Panc1 (cell line): ENCODE data around the gene LRBA. TPM values are rescaled to one million over a fixed set of nuclear protein-coding genes. Genes with fewer than 3 reads are reported as not detected.
"Not testable (repeated sequence)": the region's sequence is repeated elsewhere in the genome, so short reads cannot be mapped to it uniquely, and the experiment has no call there.

Experiments used
- ATAC-seq: fragments of 200-7000 bp; cut with Tn5 transposase; 2 replicates; pipeline ENCODE4 v1.9.1; 2020; ENCODE audit warnings: mild to moderate bottlenecking, moderate library complexity
- BruUV-seq: library from RNA; stranded (reverse); fragments of 400-500 nt; replicated peaks from 2 replicates; lab custom pipeline; 2021; lab: Mats Ljungman, UMichigan
- CTCF ChIA-PET: fragments of 300-600 bp; sonication (Branson Sonifier 250); formaldehyde crosslinking; loops from one replicate; lab custom pipeline; 2022; ENCODE audit warnings: antibody characterized with exemption; lab: Charles Lee
- POLR2A ChIA-PET: fragments of 300-600 bp; sonication (Branson Sonifier 250); formaldehyde crosslinking; loops from one replicate; lab custom pipeline; 2022; ENCODE audit warnings: antibody characterized with exemption; lab: Charles Lee
- DNase-seq: peaks from one replicate; pipeline ENCODE4 v3.0.0-alpha.2; 2010; ENCODE audit warnings: low read depth, low spot score
- H3K27ac ChIP-seq: 2 replicates; pipeline ENCODE4 v1.5.1; 2011; ENCODE audit warnings: mild to moderate bottlenecking, low read length, inconsistent platforms
- H3K27me3 ChIP-seq: fragments of 200-500 bp; sonication (Bioruptor generic); 2 replicates; pipeline ENCODE4 v1.6.0; 2014; ENCODE audit warnings: low read length, inconsistent platforms; ENCODE audit not compliant: control insufficient read depth, insufficient read depth
- H3K36me3 ChIP-seq: fragments of 200-500 bp; sonication (Bioruptor generic); 2 replicates; pipeline ENCODE4 v1.5.1; 2014; ENCODE audit warnings: inconsistent platforms, mild to moderate bottlenecking, low read length, moderate library complexity; ENCODE audit not compliant: control insufficient read depth, insufficient read depth
- H3K4me1 ChIP-seq: 2 replicates; pipeline ENCODE4 v1.5.1; 2011; ENCODE audit warnings: inconsistent platforms, mild to moderate bottlenecking, low read length, moderate library complexity; ENCODE audit not compliant: control insufficient read depth, insufficient read depth
- H3K4me3 ChIP-seq, 2 experiments: 2 replicates each; pipeline ENCODE4 v1.5.1; 2011 to 2012; ENCODE audit warnings: low read depth in 2 of 2, low read length in 2 of 2, mild to moderate bottlenecking in 2 of 2, inconsistent platforms in 1 of 2, moderate library complexity in 1 of 2
- H3K9me3 ChIP-seq: fragments of 200-500 bp; sonication (Bioruptor generic); 2 replicates; pipeline ENCODE4 v1.5.1; 2014; ENCODE audit warnings: low read depth, mild to moderate bottlenecking, inconsistent platforms, low read length, moderate library complexity; ENCODE audit not compliant: control insufficient read depth, insufficient read depth
- POLR2AphosphoS5 ChIP-seq: IDR thresholded peaks from 2 replicates; pipeline ENCODE4 v1.6.1; 2012; ENCODE audit warnings: mild to moderate bottlenecking, low read depth, low read length, moderate library complexity
- SIN3A ChIP-seq: IDR thresholded peaks from 2 replicates; pipeline ENCODE4 v1.6.1; 2012; ENCODE audit warnings: low read depth, mild to moderate bottlenecking, low read length, moderate library complexity, borderline replicate concordance; ENCODE audit not compliant: insufficient read depth
- TCF7L2 ChIP-seq: IDR thresholded peaks from 2 replicates; pipeline ENCODE4 v1.6.1; 2011; ENCODE audit warnings: mild to moderate bottlenecking, low read depth, low read length, inconsistent platforms
- in situ Hi-C: cut with HindIII; loops from 2 replicates; pipeline ENCODE4 v1.10.0; 2016; ENCODE audit warnings: low sequenced_read_pairs, low pct_unique_long_range_greater_than_20kb
- intact Hi-C: fragments of 100-400 bp; cut with micrococcal nuclease; formaldehyde crosslinking; loops from one replicate; pipeline ENCODE4 v1.10.0; 2022; ENCODE audit not compliant: unreplicated experiment
- total RNA-seq: library from RNA; stranded (reverse); gene quantifications from one replicate; pipeline ENCODE4 v1.2.1, GENCODE V29; 2021; ENCODE audit not compliant: unreplicated experiment
- TF ChIP-seq, protein P1 (sequence below), 2 experiments: IDR thresholded peaks; 2 replicates each; pipeline ENCODE4 v1.6.1; 2011 to 2012; ENCODE audit warnings: low read depth in 2 of 2, control low read depth in 1 of 2, low read length in 1 of 2, mild to moderate bottlenecking in 1 of 2, moderate library complexity in 1 of 2; ENCODE audit not compliant: insufficient read depth in 1 of 2
- TF ChIP-seq, protein P2 (sequence below): fragments of 450-650 bp; IDR thresholded peaks from 2 replicates; pipeline ENCODE4 v1.5.1; 2017; ENCODE audit warnings: mild to moderate bottlenecking

LRBA gene
- total RNA-seq, 1 experiment from 2014 or later: 26.4 TPM

DNA sequence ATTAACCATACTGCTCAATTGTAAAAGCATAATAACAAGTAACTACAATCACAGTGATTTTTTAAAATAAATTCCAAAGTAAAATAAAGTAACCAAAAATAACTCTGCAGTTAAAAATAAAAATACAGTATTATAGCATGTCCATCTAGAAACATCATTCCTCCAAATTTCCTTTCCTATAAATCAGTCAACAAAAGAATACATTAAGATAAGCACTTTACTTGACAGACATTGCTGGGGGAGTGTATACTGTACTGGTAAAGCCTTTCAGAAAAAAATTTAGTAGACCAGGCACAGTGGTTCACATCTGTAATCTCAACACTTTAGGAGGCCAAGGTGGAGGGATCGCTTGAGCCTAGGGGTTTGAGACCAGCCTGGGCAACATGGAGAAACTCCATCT, 91.1 kb downstream of the LRBA start:
- Histone ChIP-seq H3K4me1 (no peaks in the 10 kb centered on the region), H3K27ac (no peak overlapping the region), H3K36me3 (no peaks in the 10 kb centered on the region), H3K4me3 (no peak overlapping the region), H3K9me3 (no peaks in the 10 kb centered on the region), H3K27me3 (no peaks in the 10 kb centered on the region)
- ChIA-PET POLR2A (no interaction called here), CTCF (no interaction called here)
- DNase-seq (no peak), ATAC-seq (no peak)
- intact Hi-C loops: no loop called here
- in situ Hi-C loops: no loop called here
- TF ChIP-seq SIN3A (no peak), TCF7L2 (no peak), POLR2AphosphoS5 (no peak)
- TF ChIP-seq, protein P1, sequence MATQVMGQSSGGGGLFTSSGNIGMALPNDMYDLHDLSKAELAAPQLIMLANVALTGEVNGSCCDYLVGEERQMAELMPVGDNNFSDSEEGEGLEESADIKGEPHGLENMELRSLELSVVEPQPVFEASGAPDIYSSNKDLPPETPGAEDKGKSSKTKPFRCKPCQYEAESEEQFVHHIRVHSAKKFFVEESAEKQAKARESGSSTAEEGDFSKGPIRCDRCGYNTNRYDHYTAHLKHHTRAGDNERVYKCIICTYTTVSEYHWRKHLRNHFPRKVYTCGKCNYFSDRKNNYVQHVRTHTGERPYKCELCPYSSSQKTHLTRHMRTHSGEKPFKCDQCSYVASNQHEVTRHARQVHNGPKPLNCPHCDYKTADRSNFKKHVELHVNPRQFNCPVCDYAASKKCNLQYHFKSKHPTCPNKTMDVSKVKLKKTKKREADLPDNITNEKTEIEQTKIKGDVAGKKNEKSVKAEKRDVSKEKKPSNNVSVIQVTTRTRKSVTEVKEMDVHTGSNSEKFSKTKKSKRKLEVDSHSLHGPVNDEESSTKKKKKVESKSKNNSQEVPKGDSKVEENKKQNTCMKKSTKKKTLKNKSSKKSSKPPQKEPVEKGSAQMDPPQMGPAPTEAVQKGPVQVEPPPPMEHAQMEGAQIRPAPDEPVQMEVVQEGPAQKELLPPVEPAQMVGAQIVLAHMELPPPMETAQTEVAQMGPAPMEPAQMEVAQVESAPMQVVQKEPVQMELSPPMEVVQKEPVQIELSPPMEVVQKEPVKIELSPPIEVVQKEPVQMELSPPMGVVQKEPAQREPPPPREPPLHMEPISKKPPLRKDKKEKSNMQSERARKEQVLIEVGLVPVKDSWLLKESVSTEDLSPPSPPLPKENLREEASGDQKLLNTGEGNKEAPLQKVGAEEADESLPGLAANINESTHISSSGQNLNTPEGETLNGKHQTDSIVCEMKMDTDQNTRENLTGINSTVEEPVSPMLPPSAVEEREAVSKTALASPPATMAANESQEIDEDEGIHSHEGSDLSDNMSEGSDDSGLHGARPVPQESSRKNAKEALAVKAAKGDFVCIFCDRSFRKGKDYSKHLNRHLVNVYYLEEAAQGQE (IDR thresholded peaks at IDR 0.05; ENCODE audit: insufficient read depth in 1 of 2, low read depth in 2 of 2, low read length in 1 of 2): no peak
- TF ChIP-seq, protein P2, sequence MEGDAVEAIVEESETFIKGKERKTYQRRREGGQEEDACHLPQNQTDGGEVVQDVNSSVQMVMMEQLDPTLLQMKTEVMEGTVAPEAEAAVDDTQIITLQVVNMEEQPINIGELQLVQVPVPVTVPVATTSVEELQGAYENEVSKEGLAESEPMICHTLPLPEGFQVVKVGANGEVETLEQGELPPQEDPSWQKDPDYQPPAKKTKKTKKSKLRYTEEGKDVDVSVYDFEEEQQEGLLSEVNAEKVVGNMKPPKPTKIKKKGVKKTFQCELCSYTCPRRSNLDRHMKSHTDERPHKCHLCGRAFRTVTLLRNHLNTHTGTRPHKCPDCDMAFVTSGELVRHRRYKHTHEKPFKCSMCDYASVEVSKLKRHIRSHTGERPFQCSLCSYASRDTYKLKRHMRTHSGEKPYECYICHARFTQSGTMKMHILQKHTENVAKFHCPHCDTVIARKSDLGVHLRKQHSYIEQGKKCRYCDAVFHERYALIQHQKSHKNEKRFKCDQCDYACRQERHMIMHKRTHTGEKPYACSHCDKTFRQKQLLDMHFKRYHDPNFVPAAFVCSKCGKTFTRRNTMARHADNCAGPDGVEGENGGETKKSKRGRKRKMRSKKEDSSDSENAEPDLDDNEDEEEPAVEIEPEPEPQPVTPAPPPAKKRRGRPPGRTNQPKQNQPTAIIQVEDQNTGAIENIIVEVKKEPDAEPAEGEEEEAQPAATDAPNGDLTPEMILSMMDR: no peak
- BruUV-seq: no TSS peak

DNA sequence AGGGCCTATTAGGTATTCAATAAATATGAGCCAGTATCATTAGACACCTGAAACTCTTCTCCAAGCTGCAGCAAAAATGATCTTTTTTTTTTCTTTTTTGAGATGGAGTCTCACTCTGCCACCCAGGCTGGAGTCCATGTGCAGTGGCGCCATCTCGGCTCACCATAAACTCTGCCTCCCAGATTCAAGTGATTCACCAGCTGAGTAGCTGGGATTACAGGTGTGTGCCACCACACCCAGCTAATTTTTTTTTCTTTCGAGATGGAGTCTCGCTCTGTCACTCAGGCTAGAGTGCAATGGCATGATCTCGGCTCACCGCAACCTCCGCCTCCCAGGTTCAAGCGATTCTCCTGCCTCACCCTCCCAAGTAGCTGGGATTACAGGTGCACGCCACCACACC, 93.6 kb downstream of the LRBA start:
- H3K27ac ChIP-seq, H3K36me3 ChIP-seq, ATAC-seq, H3K9me3 ChIP-seq, in situ Hi-C loops, H3K27me3 ChIP-seq, BruUV-seq, H3K4me3 ChIP-seq, DNase-seq, POLR2A ChIA-PET, intact Hi-C loops, H3K4me1 ChIP-seq, CTCF ChIA-PET: not testable (repeated sequence)

DNA sequence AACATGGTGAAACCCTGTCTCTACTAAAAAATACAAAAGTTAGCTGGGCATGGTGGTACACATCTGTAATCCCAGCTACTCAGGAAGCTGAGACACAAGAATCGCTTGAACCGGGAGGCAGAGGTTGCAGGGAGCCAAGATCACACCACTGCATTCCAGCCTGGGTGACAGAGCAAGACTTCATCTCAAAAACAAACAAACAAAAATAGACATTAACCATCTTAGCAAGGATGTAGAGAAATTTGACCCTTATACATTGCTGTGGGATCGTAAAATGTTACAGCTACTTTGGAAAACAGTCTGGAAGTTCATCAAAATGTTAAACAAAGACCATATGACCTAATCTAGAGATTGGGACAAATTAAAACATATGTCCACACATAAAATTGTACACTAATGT, 96.5 kb downstream of the LRBA start:
- POLR2A ChIA-PET, H3K9me3 ChIP-seq, H3K27ac ChIP-seq, CTCF ChIA-PET, H3K27me3 ChIP-seq, intact Hi-C loops, H3K36me3 ChIP-seq, H3K4me3 ChIP-seq, DNase-seq, BruUV-seq, H3K4me1 ChIP-seq, in situ Hi-C loops, ATAC-seq: not testable (repeated sequence)
